AG09309 (cell line): ENCODE data around the gene CDH1.

Source experiments
- DNase-seq: peaks from one replicate; pipeline ENCODE4 v3.0.0-alpha.2; 2010; ENCODE audit warnings: low read depth
- H3K4me3 ChIP-seq: 2 replicates; pipeline ENCODE4 v1.5.1; 2011; ENCODE audit warnings: mild to moderate bottlenecking, low read depth, low read length, moderate library complexity; ENCODE audit not compliant: control insufficient read depth
- TF ChIP-seq, protein P1 (sequence below): IDR thresholded peaks from 2 replicates; pipeline ENCODE4 v1.5.1; 2011; ENCODE audit warnings: mild to moderate bottlenecking, low read depth, low read length, inconsistent platforms; ENCODE audit not compliant: insufficient read depth, control insufficient read depth; ENCODE audit errors: missing control alignments

Gene CDH1

GRCh38 chr16:68806981-68807380 lies 69.9 kb downstream of the CDH1 start:
- H3K4me3 ChIP-seq: no peak overlapping the region
- TF ChIP-seq, protein P1, sequence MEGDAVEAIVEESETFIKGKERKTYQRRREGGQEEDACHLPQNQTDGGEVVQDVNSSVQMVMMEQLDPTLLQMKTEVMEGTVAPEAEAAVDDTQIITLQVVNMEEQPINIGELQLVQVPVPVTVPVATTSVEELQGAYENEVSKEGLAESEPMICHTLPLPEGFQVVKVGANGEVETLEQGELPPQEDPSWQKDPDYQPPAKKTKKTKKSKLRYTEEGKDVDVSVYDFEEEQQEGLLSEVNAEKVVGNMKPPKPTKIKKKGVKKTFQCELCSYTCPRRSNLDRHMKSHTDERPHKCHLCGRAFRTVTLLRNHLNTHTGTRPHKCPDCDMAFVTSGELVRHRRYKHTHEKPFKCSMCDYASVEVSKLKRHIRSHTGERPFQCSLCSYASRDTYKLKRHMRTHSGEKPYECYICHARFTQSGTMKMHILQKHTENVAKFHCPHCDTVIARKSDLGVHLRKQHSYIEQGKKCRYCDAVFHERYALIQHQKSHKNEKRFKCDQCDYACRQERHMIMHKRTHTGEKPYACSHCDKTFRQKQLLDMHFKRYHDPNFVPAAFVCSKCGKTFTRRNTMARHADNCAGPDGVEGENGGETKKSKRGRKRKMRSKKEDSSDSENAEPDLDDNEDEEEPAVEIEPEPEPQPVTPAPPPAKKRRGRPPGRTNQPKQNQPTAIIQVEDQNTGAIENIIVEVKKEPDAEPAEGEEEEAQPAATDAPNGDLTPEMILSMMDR: no peak
- DNase-seq: no peak

DNA sequence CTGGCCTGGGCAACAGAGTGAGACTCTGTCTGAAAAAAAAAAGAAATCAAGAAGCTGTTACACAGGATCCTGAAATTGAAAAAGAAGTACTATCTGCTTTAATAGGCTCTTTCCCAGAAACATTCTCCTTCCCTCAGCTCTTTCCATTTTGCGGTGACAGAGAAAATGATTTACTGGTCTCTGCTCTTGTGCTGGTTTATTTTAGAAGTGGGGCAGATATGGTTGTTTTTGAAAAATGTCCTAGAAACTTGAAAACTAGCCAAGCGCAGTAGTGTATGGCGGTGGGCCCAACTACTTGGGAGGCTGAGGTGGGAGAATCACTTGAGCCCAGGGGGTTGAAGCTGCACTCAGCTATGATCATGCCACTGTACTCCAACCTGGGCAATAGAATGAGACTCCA lies 77.4 kb downstream of the CDH1 start:
- TF ChIP-seq, protein P1: no peak
- DNase-seq: no peak
- no peak overlapping the region for H3K4me3 ChIP-seq

DNA sequence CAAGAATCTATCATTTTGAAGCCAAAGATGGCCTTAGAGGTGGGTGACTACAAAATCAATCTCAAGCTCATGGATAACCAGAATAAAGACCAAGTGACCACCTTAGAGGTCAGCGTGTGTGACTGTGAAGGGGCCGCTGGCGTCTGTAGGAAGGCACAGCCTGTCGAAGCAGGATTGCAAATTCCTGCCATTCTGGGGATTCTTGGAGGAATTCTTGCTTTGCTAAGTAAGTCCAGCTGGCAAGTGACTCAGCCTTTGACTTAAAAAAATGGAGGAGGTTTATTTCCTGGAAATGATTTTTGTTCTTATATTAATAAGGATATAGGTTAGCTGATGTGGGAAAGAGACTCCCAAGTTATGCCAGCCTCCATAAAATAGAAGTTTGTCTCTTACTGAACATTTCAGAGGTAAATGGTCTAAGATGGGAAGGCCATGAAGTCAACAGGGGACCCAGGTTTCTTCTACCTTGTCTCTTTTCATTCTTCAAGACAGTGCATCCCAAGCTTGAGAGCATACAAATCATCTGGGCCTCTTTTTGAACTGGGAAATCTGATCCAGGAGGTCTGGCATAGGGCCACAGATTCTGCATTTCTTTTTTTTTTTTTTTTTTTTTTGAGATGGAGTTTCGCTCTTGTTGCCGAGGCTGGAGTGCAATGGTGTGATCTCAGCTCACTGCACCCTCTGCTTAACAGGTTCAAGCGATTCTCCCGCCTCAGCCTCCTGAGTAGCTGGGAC lies 86.5 kb downstream of the CDH1 start:
- TF ChIP-seq, protein P1: no peak
- H3K4me3 ChIP-seq: no peak overlapping the region
- DNase-seq: peak; percentile 71

GRCh38 chr16:68825427-68825826 lies 88.3 kb downstream of the CDH1 start:
- no peak overlapping the region for H3K4me3 ChIP-seq
- no peak for DNase-seq
- TF ChIP-seq, protein P1: peak; percentile 3

GRCh38 chr16:68826652-68827051 lies 89.6 kb downstream of the CDH1 start:
- TF ChIP-seq, protein P1: no peak

DNA sequence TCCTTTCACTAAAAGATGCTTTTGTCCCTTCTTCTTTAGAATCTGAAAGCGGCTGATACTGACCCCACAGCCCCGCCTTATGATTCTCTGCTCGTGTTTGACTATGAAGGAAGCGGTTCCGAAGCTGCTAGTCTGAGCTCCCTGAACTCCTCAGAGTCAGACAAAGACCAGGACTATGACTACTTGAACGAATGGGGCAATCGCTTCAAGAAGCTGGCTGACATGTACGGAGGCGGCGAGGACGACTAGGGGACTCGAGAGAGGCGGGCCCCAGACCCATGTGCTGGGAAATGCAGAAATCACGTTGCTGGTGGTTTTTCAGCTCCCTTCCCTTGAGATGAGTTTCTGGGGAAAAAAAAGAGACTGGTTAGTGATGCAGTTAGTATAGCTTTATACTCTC lies 96.2 kb downstream of the CDH1 start:
- TF ChIP-seq, protein P1: no peak
- no peak overlapping the region for H3K4me3 ChIP-seq
- DNase-seq: no peak

More at GRCh38 chr16:68826652-68827051, 89.6 kb downstream of the CDH1 start:
- no peak for DNase-seq
- no peak overlapping the region for H3K4me3 ChIP-seq
